GM06990 (cell line): ENCODE data around the gene EHBP1L1.
A peak's percentile ranks its signal among the peaks of the same experiment; 100 is the strongest.

Experiments used
- DNase-seq: peaks from one replicate; pipeline ENCODE4 v3.0.0-alpha.2; 2011; ENCODE audit not compliant: insufficient read length; ENCODE audit errors: extremely low read depth
- H3K27me3 ChIP-seq: replicated peaks from 2 replicates; pipeline ENCODE4 v1.6.0; 2011; ENCODE audit warnings: low read length; ENCODE audit not compliant: control insufficient read depth, insufficient read depth
- H3K36me3 ChIP-seq: 2 replicates; pipeline ENCODE4 v1.5.1; 2011; ENCODE audit warnings: low read length; ENCODE audit not compliant: control insufficient read depth, insufficient read depth
- H3K4me3 ChIP-seq: replicated peaks from 2 replicates; pipeline ENCODE4 v1.5.1; 2011; ENCODE audit warnings: low read depth, mild to moderate bottlenecking, control low read depth, low read length
- TF ChIP-seq, protein P1 (sequence below): IDR thresholded peaks from 2 replicates; pipeline ENCODE4 v1.5.1; 2011; ENCODE audit warnings: low read length, control low read depth, mild to moderate bottlenecking, inconsistent platforms; ENCODE audit not compliant: insufficient read depth, poor library complexity, severe bottlenecking

The EHBP1L1 gene

DNA sequence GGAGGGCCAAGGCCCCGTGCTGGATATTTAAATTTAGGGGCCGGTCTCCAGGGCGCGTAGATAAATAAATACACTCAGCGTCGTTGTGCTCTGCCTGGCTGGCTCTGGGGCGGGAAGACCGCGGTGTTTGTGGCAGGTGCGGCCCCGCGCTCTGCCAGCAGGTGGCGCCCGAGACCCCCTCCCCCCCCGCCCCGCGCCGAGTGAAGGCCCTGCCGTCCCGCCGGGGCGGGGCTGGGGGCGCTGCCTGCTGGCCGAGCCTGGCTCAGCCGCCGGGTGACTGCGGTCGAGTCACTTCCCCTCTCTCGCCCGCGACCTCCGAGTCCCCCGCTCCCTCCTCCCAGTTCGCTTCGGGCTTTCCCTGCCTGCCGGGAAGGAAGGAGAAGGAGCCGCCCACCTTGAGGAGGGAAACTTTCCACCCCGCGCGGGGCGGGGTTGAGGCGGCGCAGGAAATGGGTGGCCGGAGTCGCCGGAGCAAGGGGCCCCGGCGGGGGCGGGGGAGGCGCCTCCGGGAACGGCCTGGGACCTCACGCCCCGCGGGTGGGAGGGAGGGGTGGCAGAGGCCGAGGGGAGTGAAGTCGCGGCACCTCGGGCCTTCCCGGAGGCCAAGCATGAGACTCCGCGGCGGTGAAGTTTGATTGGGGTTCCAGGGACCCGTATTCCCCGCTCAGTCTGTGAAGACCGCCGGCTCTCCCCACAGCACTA, 1.6 kb upstream of the EHBP1L1 start:
- TF ChIP-seq, protein P1, sequence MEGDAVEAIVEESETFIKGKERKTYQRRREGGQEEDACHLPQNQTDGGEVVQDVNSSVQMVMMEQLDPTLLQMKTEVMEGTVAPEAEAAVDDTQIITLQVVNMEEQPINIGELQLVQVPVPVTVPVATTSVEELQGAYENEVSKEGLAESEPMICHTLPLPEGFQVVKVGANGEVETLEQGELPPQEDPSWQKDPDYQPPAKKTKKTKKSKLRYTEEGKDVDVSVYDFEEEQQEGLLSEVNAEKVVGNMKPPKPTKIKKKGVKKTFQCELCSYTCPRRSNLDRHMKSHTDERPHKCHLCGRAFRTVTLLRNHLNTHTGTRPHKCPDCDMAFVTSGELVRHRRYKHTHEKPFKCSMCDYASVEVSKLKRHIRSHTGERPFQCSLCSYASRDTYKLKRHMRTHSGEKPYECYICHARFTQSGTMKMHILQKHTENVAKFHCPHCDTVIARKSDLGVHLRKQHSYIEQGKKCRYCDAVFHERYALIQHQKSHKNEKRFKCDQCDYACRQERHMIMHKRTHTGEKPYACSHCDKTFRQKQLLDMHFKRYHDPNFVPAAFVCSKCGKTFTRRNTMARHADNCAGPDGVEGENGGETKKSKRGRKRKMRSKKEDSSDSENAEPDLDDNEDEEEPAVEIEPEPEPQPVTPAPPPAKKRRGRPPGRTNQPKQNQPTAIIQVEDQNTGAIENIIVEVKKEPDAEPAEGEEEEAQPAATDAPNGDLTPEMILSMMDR = peak; percentile 77
- H3K27me3 ChIP-seq = no peaks in the 10 kb centered on the region
- peaks cover 4% of the 10 kb centered on the region for H3K36me3 ChIP-seq
- DNase-seq = peak; percentile 96
- peak overlapping the region; percentile 90 for H3K4me3 ChIP-seq

DNA sequence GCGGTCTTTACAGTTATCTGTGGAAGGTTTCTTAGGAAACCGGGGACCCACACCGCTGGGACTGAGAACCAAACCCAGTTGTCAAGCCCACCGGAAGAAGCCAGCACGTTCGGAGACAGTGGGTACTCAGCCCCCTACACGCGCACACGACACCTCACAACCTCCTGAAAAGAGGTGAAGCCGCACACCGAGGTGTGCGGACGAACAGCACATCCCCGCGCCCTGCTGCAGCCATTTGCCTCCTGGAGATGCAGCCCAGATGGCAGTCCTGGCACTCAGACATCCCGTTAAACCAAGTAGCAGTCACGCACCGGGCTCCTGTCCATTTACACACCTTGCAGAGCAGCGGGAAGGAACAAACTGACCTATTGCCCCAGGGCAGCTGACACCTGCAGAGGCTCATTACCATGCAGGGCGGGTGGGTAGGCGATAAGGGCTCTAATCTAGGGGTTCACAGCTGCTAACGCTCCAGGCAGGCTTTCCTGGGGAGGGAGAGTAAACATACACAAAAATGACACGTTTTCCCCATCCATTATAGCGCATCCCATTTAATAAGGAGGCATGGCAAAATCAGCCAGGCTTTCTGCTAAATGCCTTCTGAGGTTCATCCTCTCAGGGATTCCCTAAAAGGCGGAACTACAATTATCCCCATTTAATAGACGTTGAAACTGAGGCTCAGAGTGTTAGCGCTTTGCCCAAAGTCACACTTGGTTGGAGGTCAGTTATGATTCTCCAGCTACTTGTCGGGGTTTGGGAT, 864 bp upstream of the EHBP1L1 start:
- TF ChIP-seq, protein P1 = no peak
- no peaks in the 10 kb centered on the region for H3K27me3 ChIP-seq
- no peak for DNase-seq
- H3K4me3 ChIP-seq = peak overlapping the region; percentile 90
- peaks cover 11% of the 10 kb centered on the region for H3K36me3 ChIP-seq

DNA sequence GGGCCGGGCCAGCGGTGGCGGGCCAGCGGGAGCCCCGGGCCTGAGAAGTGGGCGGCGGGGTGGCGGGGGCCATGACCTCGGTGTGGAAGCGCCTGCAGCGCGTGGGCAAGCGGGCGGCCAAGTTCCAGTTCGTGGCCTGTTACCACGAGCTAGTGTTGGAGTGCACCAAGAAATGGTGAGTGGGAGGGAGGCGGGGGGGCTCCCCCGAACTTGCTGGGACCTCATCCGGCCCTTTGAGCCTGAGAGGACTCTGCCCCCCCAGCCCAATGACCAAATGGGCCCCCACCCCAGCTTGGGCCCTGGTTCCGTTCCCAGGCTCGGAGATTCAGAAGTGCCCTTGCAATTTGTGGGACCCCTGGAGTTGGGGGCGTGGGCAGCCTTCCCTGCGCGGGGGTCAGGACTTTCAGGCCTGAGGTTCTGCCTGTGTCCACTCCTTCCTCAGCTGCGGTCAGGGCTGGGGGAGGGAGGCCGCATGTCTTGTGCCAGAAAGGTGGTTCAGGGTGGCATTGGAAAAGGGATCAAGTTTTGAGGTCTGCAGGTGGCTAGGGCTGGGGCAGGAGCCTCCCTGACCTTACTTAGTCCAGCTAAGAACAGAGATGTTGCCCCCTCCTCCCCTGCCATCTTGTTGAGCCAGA, 496 bp downstream of the EHBP1L1 start:
- DNase-seq = no peak
- TF ChIP-seq, protein P1 = no peak
- Histone ChIP-seq H3K27me3 (no peaks in the 10 kb centered on the region), H3K4me3 (peak overlapping the region; percentile 90), H3K36me3 (peaks cover 23% of the 10 kb centered on the region)

DNA sequence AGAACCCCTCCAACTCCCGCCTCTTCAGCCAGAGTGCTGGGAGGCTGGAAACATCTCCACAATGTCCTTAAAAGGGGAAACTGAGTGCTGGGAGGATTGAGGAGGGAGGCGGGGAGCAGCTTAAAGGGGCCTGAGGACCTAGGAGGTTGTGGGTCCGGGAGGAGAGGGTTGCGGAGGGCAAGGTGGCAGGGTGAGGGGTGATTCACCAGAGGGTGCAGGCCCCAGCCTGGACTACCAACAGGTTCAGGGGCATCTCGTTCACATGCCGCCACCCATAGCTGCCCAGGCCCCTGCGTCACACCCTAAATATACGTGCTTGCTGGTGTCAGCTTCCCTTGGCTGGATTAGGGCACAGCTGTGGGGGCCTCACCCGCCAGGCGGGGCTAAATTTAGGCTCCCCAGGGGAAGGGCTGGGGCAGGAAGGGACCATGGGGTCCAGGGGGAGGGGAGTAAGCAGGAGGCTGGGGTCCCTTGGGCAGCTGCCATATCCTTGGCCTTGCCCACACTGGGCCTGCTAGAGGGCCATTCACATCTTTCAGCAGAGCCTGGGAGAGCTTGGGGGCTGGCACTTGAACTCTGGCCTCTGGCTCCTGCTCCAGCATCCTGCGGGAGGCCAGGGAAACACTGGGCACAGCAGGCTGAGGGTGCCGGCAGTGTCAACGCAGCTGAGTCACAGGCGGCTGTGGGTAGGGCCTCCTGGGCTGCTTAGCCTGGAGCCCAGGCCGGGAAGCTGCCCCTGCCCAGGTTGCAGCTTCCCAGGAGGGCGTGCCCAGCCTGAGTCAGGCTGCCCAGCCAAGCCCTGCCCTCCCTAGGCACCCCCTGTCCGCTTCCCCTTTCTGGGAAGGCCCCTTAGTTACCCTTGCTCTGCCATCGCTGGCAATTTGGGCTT, 1.3 kb downstream of the EHBP1L1 start:
- H3K4me3 ChIP-seq = peak overlapping the region; percentile 90
- H3K36me3 ChIP-seq = peaks cover 28% of the 10 kb centered on the region
- no peak for DNase-seq
- H3K27me3 ChIP-seq = no peaks in the 10 kb centered on the region
- TF ChIP-seq, protein P1 = no peak

DNA sequence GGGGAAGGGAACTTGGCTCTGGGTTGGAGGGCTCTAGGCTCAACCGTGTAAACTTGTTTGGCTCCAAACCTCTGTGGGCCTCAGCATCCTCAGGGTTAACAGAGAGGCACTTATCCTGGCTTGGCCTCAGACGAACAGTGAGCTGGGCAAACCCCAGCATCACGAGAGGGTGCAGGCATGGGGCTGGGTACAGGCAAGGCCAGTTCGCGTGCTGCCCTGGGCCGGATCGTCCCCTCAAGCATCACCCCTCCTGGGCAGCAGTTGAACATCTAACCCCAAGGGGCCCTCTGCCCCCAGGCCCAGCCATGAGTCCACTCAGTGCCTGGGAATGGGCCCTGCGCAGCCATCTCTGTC, 1.9 kb downstream of the EHBP1L1 start:
- Histone ChIP-seq H3K36me3 (peaks cover 28% of the 10 kb centered on the region), H3K27me3 (no peaks in the 10 kb centered on the region), H3K4me3 (peak overlapping the region; percentile 90)
- DNase-seq = no peak
- TF ChIP-seq, protein P1 = no peak
